Type B pancreatic cell (in vitro differentiated cells): ENCODE data around the gene SPX. TPM values are rescaled to one million over a fixed set of nuclear protein-coding genes. Genes with fewer than 3 reads are reported as not detected.

ENCODE experiments used
- DNase-seq: peaks from one replicate; pipeline ENCODE4 v3.0.0; 2021; ENCODE audit warnings: mixed read lengths; ENCODE audit not compliant: unreplicated experiment; ENCODE audit errors: extremely low spot score
- H3K27ac Mint-ChIP-seq: 2 replicates; pipeline ENCODE4 v1.8.0; 2021; ENCODE audit warnings: mild to moderate bottlenecking, mixed read lengths
- H3K27me3 Mint-ChIP-seq: 2 replicates; pipeline ENCODE4 v1.8.0; 2021; ENCODE audit warnings: mixed read lengths
- H3K36me3 Mint-ChIP-seq: 2 replicates; pipeline ENCODE4 v1.8.0; 2021; ENCODE audit warnings: mixed read lengths
- H3K4me1 Mint-ChIP-seq: one replicate; pipeline ENCODE4 v1.8.0; 2021; ENCODE audit warnings: mixed read lengths; ENCODE audit not compliant: unreplicated experiment
- H3K4me3 Mint-ChIP-seq: 2 replicates; pipeline ENCODE4 v1.8.0; 2021; ENCODE audit warnings: mild to moderate bottlenecking, mixed read lengths
- H3K9me3 Mint-ChIP-seq: 2 replicates; pipeline ENCODE4 v1.8.0; 2021; ENCODE audit warnings: mixed read lengths
- total RNA-seq: library from RNA; stranded (reverse); gene quantifications from 2 replicates; pipeline ENCODE4 v1.2.1, GENCODE V29; 2021; ENCODE audit warnings: low replicate concordance
- TF ChIP-seq, protein P1 (sequence below): fragments of 200-600 bp; sonication (generic); conservative IDR thresholded peaks from 2 replicates; pipeline ENCODE4 v1.5.0; 2021; ENCODE audit warnings: antibody characterized with exemption, mild to moderate bottlenecking

Gene SPX
- total RNA-seq, 1 donor from 2014 or later, result 0.87 TPM

DNA sequence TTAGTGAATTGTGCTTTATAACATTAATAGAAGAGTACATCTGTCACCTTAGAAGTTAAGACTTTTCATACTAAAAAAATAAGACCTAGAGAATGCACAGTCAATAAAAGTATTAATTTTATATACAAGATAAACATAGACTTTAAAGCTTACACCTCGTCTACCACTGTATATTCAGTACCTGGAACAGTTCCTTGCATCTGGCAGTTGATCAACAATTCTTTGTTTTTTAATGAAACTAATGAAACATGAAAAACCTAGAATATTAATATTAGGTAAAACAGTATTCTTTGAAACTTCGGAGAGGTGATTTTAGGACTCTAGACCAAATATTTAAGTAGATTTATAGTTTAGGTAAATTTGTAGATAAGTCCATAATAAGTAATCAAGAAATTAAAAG is 20.2 kb upstream of the SPX start:
- no peaks in the 10 kb centered on the region for H3K9me3 Mint-ChIP-seq
- peaks cover 8% of the 10 kb centered on the region for H3K4me1 Mint-ChIP-seq
- no peak for DNase-seq
- peaks cover 21% of the 10 kb centered on the region for H3K36me3 Mint-ChIP-seq
- no peak overlapping the region for H3K4me3 Mint-ChIP-seq
- H3K27me3 Mint-ChIP-seq, result no peaks in the 10 kb centered on the region
- H3K27ac Mint-ChIP-seq, result no peak overlapping the region
- TF ChIP-seq, protein P1, sequence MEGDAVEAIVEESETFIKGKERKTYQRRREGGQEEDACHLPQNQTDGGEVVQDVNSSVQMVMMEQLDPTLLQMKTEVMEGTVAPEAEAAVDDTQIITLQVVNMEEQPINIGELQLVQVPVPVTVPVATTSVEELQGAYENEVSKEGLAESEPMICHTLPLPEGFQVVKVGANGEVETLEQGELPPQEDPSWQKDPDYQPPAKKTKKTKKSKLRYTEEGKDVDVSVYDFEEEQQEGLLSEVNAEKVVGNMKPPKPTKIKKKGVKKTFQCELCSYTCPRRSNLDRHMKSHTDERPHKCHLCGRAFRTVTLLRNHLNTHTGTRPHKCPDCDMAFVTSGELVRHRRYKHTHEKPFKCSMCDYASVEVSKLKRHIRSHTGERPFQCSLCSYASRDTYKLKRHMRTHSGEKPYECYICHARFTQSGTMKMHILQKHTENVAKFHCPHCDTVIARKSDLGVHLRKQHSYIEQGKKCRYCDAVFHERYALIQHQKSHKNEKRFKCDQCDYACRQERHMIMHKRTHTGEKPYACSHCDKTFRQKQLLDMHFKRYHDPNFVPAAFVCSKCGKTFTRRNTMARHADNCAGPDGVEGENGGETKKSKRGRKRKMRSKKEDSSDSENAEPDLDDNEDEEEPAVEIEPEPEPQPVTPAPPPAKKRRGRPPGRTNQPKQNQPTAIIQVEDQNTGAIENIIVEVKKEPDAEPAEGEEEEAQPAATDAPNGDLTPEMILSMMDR, result no peak

DNA sequence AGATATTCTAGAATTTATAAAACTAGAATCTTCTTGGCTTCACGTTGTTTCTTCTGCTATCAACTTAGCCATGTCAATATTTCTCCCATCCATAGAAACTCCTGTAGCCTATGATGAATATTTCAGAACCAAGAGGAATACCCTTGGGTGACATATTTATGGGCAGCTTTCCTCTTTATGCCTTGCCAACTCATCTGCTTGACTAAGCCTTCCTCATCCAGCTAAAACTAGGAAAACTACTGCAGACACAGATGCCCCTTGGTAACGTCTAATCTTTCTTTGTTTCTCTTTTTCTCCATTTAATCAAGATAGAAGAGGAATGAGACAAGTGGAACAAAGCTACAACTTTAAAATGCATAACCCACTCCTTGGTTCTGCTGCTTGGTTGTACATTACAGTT is 18.2 kb upstream of the SPX start:
- DNase-seq, result no peak
- Mint-ChIP-seq H3K4me1 (peaks cover 8% of the 10 kb centered on the region), H3K9me3 (no peaks in the 10 kb centered on the region), H3K27me3 (no peaks in the 10 kb centered on the region), H3K27ac (no peak overlapping the region), H3K4me3 (no peak overlapping the region), H3K36me3 (peaks cover 29% of the 10 kb centered on the region)
- TF ChIP-seq, protein P1, result no peak

DNA sequence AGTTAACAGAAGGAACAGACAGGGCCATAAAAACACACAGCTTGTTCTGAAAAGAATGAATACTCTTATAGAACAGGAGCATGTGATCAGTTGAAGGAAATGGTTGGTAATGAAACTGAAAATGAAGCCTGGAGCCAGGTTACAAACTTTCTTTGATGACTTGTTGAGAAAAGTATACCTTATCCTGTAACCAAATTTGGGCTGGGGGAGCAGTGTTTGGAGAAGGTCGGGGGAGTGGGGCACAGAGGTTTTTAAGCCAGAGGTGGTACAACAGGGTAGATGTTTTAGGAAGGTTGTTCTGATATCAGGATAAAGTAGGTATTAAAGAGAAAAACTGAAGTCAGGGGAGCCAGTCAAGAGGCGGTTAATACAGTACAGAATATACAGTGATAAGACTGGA is 16.3 kb upstream of the SPX start:
- Mint-ChIP-seq H3K4me3 (no peak overlapping the region), H3K27ac (no peak overlapping the region), H3K4me1 (no peaks in the 10 kb centered on the region), H3K9me3 (no peaks in the 10 kb centered on the region), H3K36me3 (peaks cover 38% of the 10 kb centered on the region), H3K27me3 (no peaks in the 10 kb centered on the region)
- DNase-seq, result no peak
- TF ChIP-seq, protein P1, result no peak

DNA sequence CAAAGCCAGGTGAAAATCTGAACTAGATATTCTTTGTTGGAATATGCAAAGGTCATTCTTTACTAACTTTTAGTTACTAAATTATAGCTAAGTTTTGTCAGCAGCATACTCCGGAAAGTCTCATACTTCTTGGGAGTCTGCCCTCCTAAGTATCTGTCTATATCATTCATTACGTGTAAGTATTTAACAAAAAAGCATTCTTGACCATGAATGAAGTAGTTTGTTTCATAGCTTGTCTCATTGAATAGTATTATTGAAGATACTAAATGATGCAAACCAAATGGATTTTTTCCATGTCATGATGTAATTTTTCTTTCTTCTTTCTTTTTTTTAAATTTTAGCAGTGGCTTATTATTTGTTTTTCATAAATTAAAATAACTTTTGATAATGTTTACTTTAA is 9.8 kb upstream of the SPX start:
- no peaks in the 10 kb centered on the region for H3K9me3 Mint-ChIP-seq
- H3K4me1 Mint-ChIP-seq, result no peaks in the 10 kb centered on the region
- TF ChIP-seq, protein P1, result no peak
- H3K27me3 Mint-ChIP-seq, result no peaks in the 10 kb centered on the region
- H3K27ac Mint-ChIP-seq, result no peak overlapping the region
- H3K36me3 Mint-ChIP-seq, result peaks cover 20% of the 10 kb centered on the region
- no peak for DNase-seq
- H3K4me3 Mint-ChIP-seq, result no peak overlapping the region

DNA sequence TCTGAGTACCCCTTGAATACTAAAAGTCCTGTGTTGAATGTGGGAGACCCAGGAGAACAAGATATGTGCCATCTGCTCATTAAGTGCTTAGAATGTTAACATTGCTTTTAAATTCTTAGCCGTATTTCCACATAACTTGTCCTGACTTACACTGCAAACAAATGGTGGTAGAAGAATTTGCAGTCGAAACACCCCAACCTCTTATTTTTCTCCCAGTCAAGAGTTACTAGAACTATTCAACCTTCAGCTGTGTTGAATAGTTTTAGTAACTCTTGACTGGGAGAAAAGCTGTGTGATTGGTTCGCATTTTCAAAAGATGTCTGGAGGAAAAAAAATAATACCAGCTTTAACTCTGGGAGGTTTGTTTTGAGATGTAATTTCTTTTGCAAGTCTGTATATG is 7.6 kb upstream of the SPX start:
- Mint-ChIP-seq H3K27me3 (peaks cover 2% of the 10 kb centered on the region), H3K9me3 (no peaks in the 10 kb centered on the region), H3K4me1 (no peaks in the 10 kb centered on the region), H3K27ac (no peak overlapping the region), H3K4me3 (no peak overlapping the region), H3K36me3 (peaks cover 13% of the 10 kb centered on the region)
- TF ChIP-seq, protein P1, result no peak
- no peak for DNase-seq

DNA sequence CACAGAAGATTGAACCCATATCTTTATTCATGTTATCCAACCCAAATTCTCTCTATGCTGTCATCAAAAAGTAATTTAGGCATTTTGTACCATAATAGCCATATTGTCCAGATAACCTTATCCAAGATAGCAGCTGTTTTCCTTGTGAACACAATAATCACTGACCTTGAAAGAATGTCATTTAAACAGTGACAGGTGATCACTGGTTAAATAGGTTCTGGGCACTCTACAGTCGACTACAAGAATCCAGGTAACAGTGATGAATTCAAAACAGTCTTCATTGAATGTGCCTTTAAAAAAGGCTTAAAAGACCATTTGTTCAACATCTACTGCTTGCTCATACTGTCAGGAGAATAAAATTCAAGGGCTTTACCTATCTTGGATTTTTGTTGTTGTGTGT is 4.6 kb upstream of the SPX start:
- DNase-seq, result no peak
- Mint-ChIP-seq H3K27ac (no peak overlapping the region), H3K9me3 (no peaks in the 10 kb centered on the region), H3K27me3 (peaks cover 22% of the 10 kb centered on the region), H3K4me3 (no peak overlapping the region), H3K36me3 (peaks cover 9% of the 10 kb centered on the region), H3K4me1 (no peaks in the 10 kb centered on the region)
- TF ChIP-seq, protein P1, result no peak
